NT2/D1 (cell line): ENCODE measurements around the gene CAPRIN2.

ENCODE experiments used
- SUZ12 ChIP-seq: IDR thresholded peaks from 2 replicates; pipeline ENCODE4 v1.6.1; 2011; ENCODE audit not compliant: insufficient read length, insufficient read depth; ENCODE audit errors: extremely low read depth
- YY1 ChIP-seq: IDR thresholded peaks from 2 replicates; pipeline ENCODE4 v1.6.1; 2011; ENCODE audit not compliant: insufficient read length, insufficient read depth
- ZNF274 ChIP-seq: IDR thresholded peaks from 2 replicates; pipeline ENCODE4 v1.6.1; 2011; ENCODE audit warnings: mild to moderate bottlenecking, low read depth, low read length

DNA sequence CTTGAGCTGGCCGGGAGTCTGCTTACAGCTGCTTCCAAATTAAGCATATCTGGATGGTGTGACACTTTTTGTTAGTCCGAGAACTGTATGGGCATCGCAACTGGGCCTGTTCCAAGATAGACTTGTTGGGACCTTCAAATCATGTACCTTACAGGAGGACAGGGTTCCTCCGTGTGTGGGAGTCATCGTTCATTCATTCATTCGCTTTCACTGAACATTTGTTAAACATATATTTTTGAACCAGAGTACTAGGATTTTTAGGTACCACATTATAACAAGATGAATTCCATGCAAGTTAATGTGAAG, 58.7 kb downstream of the CAPRIN2 start:
- TF ChIP-seq YY1 (no peak), SUZ12 (no peak), ZNF274 (no peak)
